CD4-positive, CD25-positive, alpha-beta regulatory T cell (primary cell): ENCODE results near the gene ZXDB. TPM values are rescaled to one million over a fixed set of nuclear protein-coding genes. Genes with fewer than 3 reads are reported as not detected.
"Not testable (repeated sequence)": the region's sequence is repeated elsewhere in the genome, so short reads cannot be mapped to it uniquely, and the experiment has no call there.

Experiments used
- ATAC-seq, 2 donors: fragments of 150-1000 bp; cut with Tn5 transposase; one replicate each; pipeline ENCODE4 v1.10.0; 2021; ENCODE audit warnings: low read depth in 2 of 2, moderate number of reproducible peaks in 2 of 2, moderate library complexity in 1 of 2
- DNase-seq, 3 donors: peaks; one replicate each; pipeline versions ENCODE4 v3.0.0 to v3.0.0-alpha.2; 2012 to 2022; ENCODE audit warnings: mixed read lengths in 1 of 3
- H3K27ac ChIP-seq: one replicate; pipeline ENCODE4 v1.7.0; 2013; ENCODE audit warnings: mild to moderate bottlenecking, low read length; ENCODE audit not compliant: insufficient read depth, poor library complexity, severe bottlenecking
- H3K27me3 ChIP-seq: one replicate; pipeline ENCODE4 v1.7.0; 2013; ENCODE audit warnings: low read length; ENCODE audit not compliant: control insufficient read depth, insufficient read depth
- H3K36me3 ChIP-seq: one replicate; pipeline ENCODE4 v1.7.0; 2013; ENCODE audit warnings: mild to moderate bottlenecking, low read length, moderate library complexity; ENCODE audit not compliant: control insufficient read depth, insufficient read depth
- H3K4me1 ChIP-seq: 2 replicates; pipeline ENCODE4 v1.7.0; 2013; ENCODE audit warnings: mild to moderate bottlenecking, low read length; ENCODE audit not compliant: insufficient read depth, control insufficient read depth, poor library complexity, severe bottlenecking
- H3K4me3 ChIP-seq: one replicate; pipeline ENCODE4 v1.7.0; 2013; ENCODE audit warnings: low read depth, mild to moderate bottlenecking, low read length, moderate library complexity
- H3K9me3 ChIP-seq, 2 experiments: 1 replicate in 1 of 2; 2 replicates in 1 of 2; pipeline ENCODE4 v1.7.0; 2013; ENCODE audit warnings: low read length in 2 of 2, mild to moderate bottlenecking in 1 of 2, moderate library complexity in 1 of 2; ENCODE audit not compliant: control insufficient read depth in 2 of 2
- H3K27ac Mint-ChIP-seq, 3 donors: one replicate each; pipeline ENCODE4 v1.8.0; 2020 to 2022; ENCODE audit warnings: mild to moderate bottlenecking in 3 of 3, mixed read lengths in 3 of 3, moderate library complexity in 2 of 3
- H3K27me3 Mint-ChIP-seq: one replicate; pipeline ENCODE4 v1.8.0; 2022; ENCODE audit warnings: mild to moderate bottlenecking, mixed read lengths
- H3K36me3 Mint-ChIP-seq: one replicate; pipeline ENCODE4 v1.8.0; 2020; ENCODE audit warnings: mixed read lengths
- H3K4me1 Mint-ChIP-seq, 4 donors: one replicate each; pipeline ENCODE4 v1.8.0; 2020 to 2022; ENCODE audit warnings: mixed read lengths in 4 of 4, mild to moderate bottlenecking in 1 of 4
- H3K4me3 Mint-ChIP-seq, 4 donors: one replicate each; pipeline ENCODE4 v1.8.0; 2020 to 2022; ENCODE audit warnings: mild to moderate bottlenecking in 4 of 4, mixed read lengths in 4 of 4, moderate library complexity in 3 of 4
- H3K9me3 Mint-ChIP-seq, 7 donors: one replicate each; pipeline ENCODE4 v1.8.0; 2020 to 2022; ENCODE audit warnings: mixed read lengths in 7 of 7, mild to moderate bottlenecking in 3 of 7, moderate library complexity in 2 of 7
- polyA plus RNA-seq, 4 donors: library from polyadenylated mRNA; unstranded; fragments of 300-500 nt; fragmentation: Illumina TruSeq; gene quantifications; one replicate each; pipeline ENCODE4 v1.2.3, GENCODE V29; 2021
- total RNA-seq: library from RNA; stranded (reverse); gene quantifications from one replicate; pipeline ENCODE4 v1.2.3, GENCODE V29; 2022

The ZXDB gene
- total and polyA plus RNA-seq, 5 donors from 2014 or later, result 2.9 to 21.3 (median 5.1) TPM

DNA sequence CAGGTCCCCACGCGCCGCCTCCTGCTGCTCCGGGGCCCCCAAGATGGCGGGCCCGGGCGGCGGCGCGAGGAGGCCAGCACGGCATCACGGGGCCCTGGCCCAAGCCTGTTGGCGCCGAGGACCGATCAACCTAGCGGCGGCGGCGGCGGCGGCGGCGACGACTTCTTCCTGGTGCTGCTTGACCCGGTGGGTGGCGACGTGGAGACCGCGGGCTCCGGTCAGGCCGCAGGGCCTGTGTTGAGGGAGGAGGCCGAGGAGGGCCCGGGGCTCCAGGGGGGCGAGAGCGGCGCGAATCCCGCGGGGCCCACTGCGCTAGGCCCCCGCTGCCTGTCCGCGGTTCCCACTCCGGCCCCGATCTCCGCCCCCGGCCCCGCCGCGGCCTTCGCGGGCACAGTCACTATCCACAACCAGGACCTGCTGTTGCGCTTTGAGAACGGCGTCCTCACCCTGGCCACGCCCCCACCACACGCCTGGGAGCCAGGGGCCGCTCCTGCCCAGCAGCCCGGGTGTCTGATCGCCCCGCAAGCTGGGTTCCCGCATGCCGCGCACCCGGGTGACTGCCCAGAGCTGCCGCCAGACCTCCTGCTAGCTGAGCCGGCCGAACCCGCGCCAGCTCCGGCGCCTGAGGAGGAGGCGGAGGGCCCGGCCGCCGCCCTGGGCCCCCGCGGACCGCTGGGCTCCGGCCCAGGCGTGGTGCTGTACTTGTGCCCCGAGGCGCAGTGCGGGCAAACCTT is 516 bp downstream of the ZXDB start:
- not testable (repeated sequence) for H3K27me3 ChIP-seq, H3K36me3 ChIP-seq, H3K27me3 Mint-ChIP-seq, H3K4me3 ChIP-seq, H3K9me3 ChIP-seq, H3K27ac Mint-ChIP-seq, H3K9me3 Mint-ChIP-seq, H3K36me3 Mint-ChIP-seq
- DNase-seq, result peak; percentile 13 to 50 (median 30)
- peak; percentile 63 to 70 for ATAC-seq
- Histone ChIP-seq H3K4me1 (peaks cover 12% of the 10 kb centered on the region), H3K27ac (peak overlapping the region; percentile 78)
- Mint-ChIP-seq H3K4me3 (peak overlapping the region in 3 of 4 donors; percentile 11 to 76 (median 73)), H3K4me1 (peaks cover 10 to 47% (median 28%) of the 10 kb centered on the region in 4 donors)

DNA sequence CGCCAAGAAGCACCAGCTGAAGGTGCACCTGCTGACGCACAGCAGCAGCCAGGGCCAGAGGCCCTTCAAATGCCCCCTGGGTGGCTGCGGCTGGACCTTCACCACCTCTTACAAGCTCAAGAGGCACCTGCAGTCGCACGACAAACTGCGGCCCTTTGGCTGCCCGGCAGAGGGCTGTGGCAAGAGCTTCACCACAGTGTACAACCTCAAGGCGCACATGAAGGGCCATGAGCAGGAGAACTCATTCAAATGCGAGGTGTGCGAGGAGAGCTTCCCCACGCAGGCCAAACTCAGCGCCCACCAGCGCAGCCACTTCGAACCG is 1.0 kb downstream of the ZXDB start:
- Histone ChIP-seq H3K4me1 (peaks cover 12% of the 10 kb centered on the region), H3K27ac (peak overlapping the region; percentile 78)
- H3K4me3 ChIP-seq, H3K9me3 ChIP-seq, H3K27me3 ChIP-seq, H3K36me3 ChIP-seq, H3K9me3 Mint-ChIP-seq, H3K27me3 Mint-ChIP-seq, H3K36me3 Mint-ChIP-seq: not testable (repeated sequence)
- DNase-seq (peak; percentile 3 to 42 (median 16)), ATAC-seq (peak in 1 of 2 donors; percentile 23)
- Mint-ChIP-seq H3K4me3 (peak overlapping the region in 3 of 4 donors; percentile 11 to 76 (median 73)), H3K27ac (peak overlapping the region in 1 of 3 donors; percentile 47), H3K4me1 (peaks cover 15 to 46% (median 28%) of the 10 kb centered on the region in 4 donors)

DNA sequence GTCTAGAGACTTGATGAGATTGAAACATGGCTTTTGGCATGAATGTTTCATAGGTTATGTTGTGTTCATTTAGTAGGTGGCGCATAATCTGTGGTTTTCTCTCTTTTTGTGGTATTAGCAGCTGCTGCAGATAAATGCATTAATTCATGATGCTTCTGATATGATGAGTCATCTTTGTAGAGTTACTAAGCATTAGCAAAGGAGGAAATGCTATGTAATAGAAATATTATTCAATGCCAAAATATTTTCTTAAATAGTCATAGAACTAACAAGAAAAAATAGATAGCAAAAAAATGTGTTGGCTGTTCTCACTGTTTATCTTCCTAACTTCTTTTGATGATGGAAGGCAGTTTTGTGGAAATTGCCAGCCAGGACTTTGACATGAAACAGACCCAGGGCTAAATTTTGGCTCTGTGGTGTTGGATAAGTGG is 3.6 kb downstream of the ZXDB start:
- H3K4me3 ChIP-seq, result peak overlapping the region; percentile 62
- no peaks in the 10 kb centered on the region for H3K27me3 ChIP-seq
- Mint-ChIP-seq H3K4me1 (peaks cover 20 to 48% (median 32%) of the 10 kb centered on the region in 4 donors), H3K27me3 (peaks cover 4% of the 10 kb centered on the region), H3K27ac (peak overlapping the region in 1 of 3 donors; percentile 71), H3K4me3 (peak overlapping the region; percentile 73 to 94 (median 82)), H3K9me3 (peaks cover 0 to 2% (median 0%) of the 10 kb centered on the region in 7 donors), H3K36me3 (peaks cover 7% of the 10 kb centered on the region)
- ATAC-seq, result peak in 1 of 2 donors; percentile 17
- peaks cover 12% of the 10 kb centered on the region for H3K4me1 ChIP-seq
- DNase-seq, result peak in 2 of 3 donors; percentile 50 to 59
- H3K9me3 ChIP-seq, result no peaks in the 10 kb centered on the region
- no peak overlapping the region for H3K27ac ChIP-seq
- no peaks in the 10 kb centered on the region for H3K36me3 ChIP-seq

DNA sequence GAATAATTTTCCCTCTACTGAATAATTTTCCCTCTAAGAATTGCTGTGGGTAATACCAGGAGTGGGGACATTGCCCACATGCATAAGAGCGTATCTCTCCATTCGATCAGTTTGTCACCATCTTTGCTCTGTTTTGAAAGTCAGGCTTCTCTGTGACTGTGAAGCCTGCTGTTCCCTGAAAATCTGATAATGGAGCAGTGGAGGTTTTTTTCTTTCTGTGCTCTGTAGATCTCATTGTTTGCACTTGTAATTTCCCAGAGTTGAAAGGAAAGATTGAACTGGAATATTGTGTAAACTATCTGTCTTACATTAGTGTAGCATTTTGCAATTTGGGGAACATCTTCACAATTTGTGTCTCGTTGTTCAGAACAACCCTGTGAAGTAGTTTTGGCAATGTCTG is 4.3 kb downstream of the ZXDB start:
- ATAC-seq (no peak), DNase-seq (no peak)
- H3K9me3 ChIP-seq, result no peaks in the 10 kb centered on the region
- H3K27ac ChIP-seq, result no peak overlapping the region
- peak overlapping the region; percentile 62 for H3K4me3 ChIP-seq
- Mint-ChIP-seq H3K27ac (no peak overlapping the region), H3K36me3 (peaks cover 7% of the 10 kb centered on the region), H3K4me1 (peaks cover 20 to 43% (median 32%) of the 10 kb centered on the region in 4 donors), H3K4me3 (peak overlapping the region; percentile 28 to 94 (median 78)), H3K9me3 (peaks cover 0 to 2% (median 0%) of the 10 kb centered on the region in 7 donors), H3K27me3 (peaks cover 4% of the 10 kb centered on the region)
- H3K4me1 ChIP-seq, result peaks cover 12% of the 10 kb centered on the region
- H3K27me3 ChIP-seq, result no peaks in the 10 kb centered on the region
- H3K36me3 ChIP-seq, result no peaks in the 10 kb centered on the region

DNA sequence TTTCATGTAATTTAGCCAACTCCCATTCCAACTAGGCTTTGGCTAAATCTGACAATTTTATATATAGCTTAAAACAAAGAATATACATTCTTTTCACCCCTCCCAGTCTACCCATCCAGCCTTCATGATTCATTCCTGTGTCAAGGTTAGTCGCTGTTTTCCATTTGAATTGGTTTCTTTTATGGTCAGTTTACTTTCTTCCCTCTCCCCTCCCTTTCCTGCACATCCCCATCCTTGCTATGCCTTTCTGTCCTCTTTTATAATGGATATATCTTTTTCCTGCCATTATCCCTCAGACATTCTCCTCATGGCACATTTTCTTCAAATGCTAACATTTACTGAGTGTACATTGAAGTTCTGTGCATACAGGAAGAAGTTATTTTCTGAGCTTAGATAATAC is 4.7 kb downstream of the ZXDB start:
- Mint-ChIP-seq H3K27ac (no peak overlapping the region), H3K27me3 (peaks cover 4% of the 10 kb centered on the region), H3K9me3 (peaks cover 0 to 2% (median 0%) of the 10 kb centered on the region in 7 donors), H3K36me3 (peaks cover 7% of the 10 kb centered on the region), H3K4me1 (peaks cover 19 to 38% (median 29%) of the 10 kb centered on the region in 4 donors), H3K4me3 (peak overlapping the region; percentile 50 to 90 (median 75))
- Histone ChIP-seq H3K36me3 (no peaks in the 10 kb centered on the region), H3K9me3 (no peaks in the 10 kb centered on the region), H3K4me1 (peaks cover 12% of the 10 kb centered on the region), H3K27me3 (no peaks in the 10 kb centered on the region), H3K4me3 (peak overlapping the region; percentile 62), H3K27ac (no peak overlapping the region)
- DNase-seq (no peak), ATAC-seq (no peak)

DNA sequence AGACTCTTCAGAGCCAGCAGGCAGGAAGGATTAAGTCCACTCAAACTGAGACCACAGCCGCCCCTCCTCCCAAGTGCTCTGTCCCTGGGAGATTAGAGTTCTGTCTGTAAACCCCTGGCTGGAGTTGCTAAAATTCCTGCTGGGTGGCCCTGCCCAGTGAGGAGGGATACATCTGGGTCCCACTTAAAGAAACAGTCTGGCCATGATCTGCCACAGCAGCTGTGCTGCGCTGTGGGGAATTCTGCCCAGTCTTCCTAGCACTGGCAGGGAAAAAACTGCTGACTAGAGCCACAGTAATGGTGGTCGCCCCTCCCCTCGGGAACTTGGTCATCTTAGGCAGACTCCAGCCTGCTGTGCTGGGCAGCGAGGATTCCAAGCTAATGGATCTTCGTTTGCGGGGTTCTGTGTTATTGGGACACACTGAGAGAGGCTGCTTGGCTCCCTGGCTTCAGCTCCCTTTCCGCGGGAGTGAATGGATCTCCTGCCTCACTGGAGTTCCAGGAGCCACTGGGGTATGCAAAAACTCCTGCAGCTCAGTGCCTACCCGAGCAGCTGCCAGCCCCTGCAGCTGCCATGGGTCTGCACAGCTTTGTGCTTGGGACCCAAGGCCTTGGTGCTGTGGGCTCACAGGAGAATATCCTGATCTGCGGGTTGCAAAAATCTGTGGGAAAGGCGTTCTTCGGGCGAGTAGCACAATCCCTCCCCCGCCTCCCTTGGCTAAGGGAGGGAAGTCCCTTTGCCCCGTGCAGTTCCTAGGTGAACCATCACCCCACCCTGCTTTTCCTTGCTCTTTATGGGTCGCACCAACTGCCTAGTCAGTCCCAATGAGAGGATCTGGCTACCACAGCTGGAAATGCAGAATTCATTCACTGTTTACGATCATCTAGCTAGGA is 15.7 kb downstream of the ZXDB start:
- H3K27me3 ChIP-seq, result no peaks in the 10 kb centered on the region
- ATAC-seq (no peak), DNase-seq (no peak)
- no peaks in the 10 kb centered on the region for H3K4me1 ChIP-seq
- no peak overlapping the region for H3K4me3 ChIP-seq
- Mint-ChIP-seq H3K4me3 (no peak overlapping the region), H3K27ac (no peak overlapping the region), H3K4me1 (peaks cover 0 to 4% (median 0%) of the 10 kb centered on the region in 4 donors), H3K36me3 (no peaks in the 10 kb centered on the region), H3K9me3 (peaks cover 0 to 13% (median 2%) of the 10 kb centered on the region in 7 donors), H3K27me3 (no peaks in the 10 kb centered on the region)
- no peaks in the 10 kb centered on the region for H3K36me3 ChIP-seq
- no peaks in the 10 kb centered on the region for H3K9me3 ChIP-seq
- no peak overlapping the region for H3K27ac ChIP-seq

DNA sequence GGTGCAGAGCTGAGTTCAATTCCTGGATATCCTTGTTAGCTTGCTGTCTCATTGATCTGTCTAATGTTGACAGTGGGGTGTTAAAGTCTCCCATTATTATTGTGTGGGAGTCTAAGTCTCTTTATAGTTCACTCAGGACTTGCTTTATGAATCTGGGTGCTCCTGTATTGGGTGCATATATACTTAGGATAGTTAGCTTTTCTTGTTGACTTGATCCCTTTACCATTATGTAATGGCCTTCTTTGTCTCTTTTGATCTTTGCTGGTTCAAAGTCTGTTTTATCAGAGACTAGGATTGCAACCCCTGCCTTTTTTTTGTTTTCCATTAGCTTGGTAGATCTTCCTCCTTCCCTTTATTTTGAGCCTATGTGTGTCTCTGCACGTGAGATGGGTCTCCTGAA is 21.5 kb downstream of the ZXDB start:
- peaks cover 0 to 33% (median 5%) of the 10 kb centered on the region in 7 donors for H3K9me3 Mint-ChIP-seq
- not testable (repeated sequence) for H3K4me1 Mint-ChIP-seq

More for the DNA sequence above, 21.5 kb downstream of the ZXDB start:
- H3K4me1 ChIP-seq, DNase-seq, H3K36me3 Mint-ChIP-seq, H3K4me3 Mint-ChIP-seq, H3K27me3 Mint-ChIP-seq, H3K27ac ChIP-seq, H3K4me3 ChIP-seq, H3K27me3 ChIP-seq, H3K36me3 ChIP-seq, H3K27ac Mint-ChIP-seq, ATAC-seq: not testable (repeated sequence)
- peaks cover 0 to 12% of the 10 kb centered on the region in 2 experiments for H3K9me3 ChIP-seq
